OCI-LY1 (cell line): ENCODE measurements around the gene ZNF329.
A peak's percentile ranks its signal among the peaks of the same experiment; 100 is the strongest.

Experiments used
- H2AFZ ChIP-seq: fragments of 200-600 bp; sonication (generic), shearing (Covaris generic); 2 replicates; pipeline ENCODE4 v1.6.0; 2014; ENCODE audit warnings: antibody characterized with exemption, mild to moderate bottlenecking, low read length
- H3F3A ChIP-seq: fragments of 200-600 bp; sonication (generic), shearing (Covaris generic); 2 replicates; pipeline ENCODE4 v1.6.0; 2014; ENCODE audit warnings: mild to moderate bottlenecking, antibody characterized with exemption, low read length, moderate library complexity; ENCODE audit not compliant: insufficient read depth
- H3K27ac ChIP-seq: fragments of 200-600 bp; sonication (generic); 2 replicates; pipeline ENCODE4 v1.5.1; 2014; ENCODE audit warnings: low read length, mixed run types, mild to moderate bottlenecking, low read depth; ENCODE audit not compliant: poor library complexity, severe bottlenecking
- H3K27me3 ChIP-seq: fragments of 200-600 bp; sonication (generic); 2 replicates; pipeline ENCODE4 v1.6.0; 2014; ENCODE audit warnings: antibody characterized with exemption, mild to moderate bottlenecking, low read length, moderate library complexity; ENCODE audit not compliant: insufficient read depth
- H3K36me3 ChIP-seq: fragments of 200-600 bp; sonication (generic); 2 replicates; pipeline ENCODE4 v1.6.1; 2014; ENCODE audit warnings: mild to moderate bottlenecking, antibody characterized with exemption, low read length, moderate library complexity, mixed read lengths; ENCODE audit not compliant: insufficient read depth
- H3K4me1 ChIP-seq: fragments of 200-600 bp; sonication (generic); 2 replicates; pipeline ENCODE4 v1.5.1; 2014; ENCODE audit warnings: mild to moderate bottlenecking, low read length, moderate library complexity; ENCODE audit not compliant: insufficient read depth, severe bottlenecking
- H3K4me2 ChIP-seq: fragments of 200-600 bp; sonication (generic), shearing (Covaris generic); 2 replicates; pipeline ENCODE4 v1.6.1; 2014; ENCODE audit warnings: low read length
- H3K4me3 ChIP-seq: fragments of 200-600 bp; sonication (generic); 2 replicates; pipeline ENCODE4 v1.5.1; 2014; ENCODE audit warnings: low read length, low read depth, mild to moderate bottlenecking, mixed read lengths; ENCODE audit not compliant: poor library complexity, severe bottlenecking
- H3K79me2 ChIP-seq: fragments of 200-600 bp; shearing (Covaris generic); 2 replicates; pipeline ENCODE4 v1.6.1; 2016; ENCODE audit warnings: mixed run types, low read length, mixed read lengths; ENCODE audit not compliant: insufficient read depth
- H3K9ac ChIP-seq: fragments of 200-600 bp; sonication (generic), shearing (Covaris generic); 2 replicates; pipeline ENCODE4 v1.6.1; 2014; ENCODE audit warnings: mild to moderate bottlenecking, low read length, mixed read lengths
- H3K9me2 ChIP-seq: fragments of 200-600 bp; sonication (generic), shearing (Covaris generic); 2 replicates; pipeline ENCODE4 v1.6.1; 2014; ENCODE audit warnings: low read depth, mild to moderate bottlenecking, low read length, mixed read lengths
- H3K9me3 ChIP-seq: fragments of 200-600 bp; shearing (Covaris generic); 2 replicates; pipeline ENCODE4 v1.6.1; 2014; ENCODE audit warnings: low read length, mixed read lengths
- H4K20me1 ChIP-seq: fragments of 200-600 bp; sonication (generic), shearing (Covaris generic); 2 replicates; pipeline ENCODE4 v1.6.0; 2016; ENCODE audit warnings: mild to moderate bottlenecking, low read length; ENCODE audit not compliant: insufficient read depth
- CTCF ChIP-seq: fragments of 200-600 bp; sonication (generic), shearing (Covaris generic); IDR thresholded peaks from 2 replicates; pipeline ENCODE4 v1.5.1; 2017; ENCODE audit warnings: mild to moderate bottlenecking, antibody characterized with exemption, low read length, moderate library complexity, mixed read lengths
- EZH2 ChIP-seq: fragments of 200-600 bp; sonication (generic), shearing (Covaris generic); IDR thresholded peaks from 2 replicates; pipeline ENCODE4 v1.8.0; 2017; ENCODE audit warnings: borderline replicate concordance, mixed run types, mild to moderate bottlenecking, antibody characterized with exemption, low read length, moderate library complexity, mixed read lengths

ZNF329 gene

GRCh38 chr19:58182989-58183816, 32.6 kb upstream of the ZNF329 start, which contains the start of gene ZNF274:
TSS of gene ZNF274 (plus strand) at chr19:58183061. CDS start at chr19:58183966, 905 bp downstream.
- Histone ChIP-seq H3K4me1 (peaks cover 11% of the 10 kb centered on the region), H3K9ac (peak within 1 kb of the TSS; percentile 87), H3K27me3 (no peaks in the 10 kb centered on the region), H3K79me2 (no peaks in the 10 kb centered on the region), H3K4me2 (peak within 1 kb of the TSS; percentile 86), H3K9me3 (peaks cover 35% of the 10 kb centered on the region), H4K20me1 (no peaks in the 10 kb centered on the region), H2AFZ (no peak within 1 kb of the TSS), H3K27ac (peak within 1 kb of the TSS; percentile 93), H3F3A (no peaks in the 10 kb centered on the region), H3K9me2 (no peaks in the 10 kb centered on the region), H3K36me3 (peaks cover 43% of the 10 kb centered on the region), H3K4me3 (peak within 1 kb of the TSS; percentile 88)
- TF ChIP-seq CTCF (no peak), EZH2 (no peak)

GRCh38 chr19:58182577-58182988, 32.0 kb upstream of the ZNF329 start:
- Histone ChIP-seq H3K9me2 (no peaks in the 10 kb centered on the region), H3F3A (no peaks in the 10 kb centered on the region), H2AFZ (no peak overlapping the region), H3K27me3 (no peaks in the 10 kb centered on the region), H3K36me3 (peaks cover 36% of the 10 kb centered on the region), H3K4me2 (peak overlapping the region; percentile 86), H4K20me1 (no peaks in the 10 kb centered on the region), H3K4me1 (peaks cover 11% of the 10 kb centered on the region), H3K4me3 (peak overlapping the region; percentile 88), H3K9ac (peak overlapping the region; percentile 31; the same call in 1 of the 2 replicates), H3K9me3 (peaks cover 33% of the 10 kb centered on the region), H3K79me2 (no peaks in the 10 kb centered on the region), H3K27ac (peak overlapping the region; percentile 93)
- no peak for TF ChIP-seq CTCF
- no peak for TF ChIP-seq EZH2

- no peaks in the 10 kb centered on the region for H3K9me2 ChIP-seq
- H3K36me3 ChIP-seq: peaks cover 31% of the 10 kb centered on the region
- H3K4me3 ChIP-seq: peak overlapping the region; percentile 88
- no peaks in the 10 kb centered on the region for H3K79me2 ChIP-seq
- TF ChIP-seq EZH2 (no peak), CTCF (peak; percentile 87)
- no peaks in the 10 kb centered on the region for H3K27me3 ChIP-seq
- H3K4me2 ChIP-seq: peak overlapping the region; percentile 86
- H3K27ac ChIP-seq: peak overlapping the region; percentile 93
- no peaks in the 10 kb centered on the region for H3F3A ChIP-seq
- no peaks in the 10 kb centered on the region for H4K20me1 ChIP-seq
- no peak overlapping the region for H2AFZ ChIP-seq
- peak overlapping the region; percentile 31; the same call in 1 of the 2 replicates for H3K9ac ChIP-seq
- H3K4me1 ChIP-seq: peaks cover 11% of the 10 kb centered on the region
- peaks cover 29% of the 10 kb centered on the region for H3K9me3 ChIP-seq
These were observed 31.4 kb upstream of the ZNF329 start for GRCh38 chr19:58181902-58182576.
